ENCODE results near the gene ABCC2.

The ABCC2 gene

DNA sequence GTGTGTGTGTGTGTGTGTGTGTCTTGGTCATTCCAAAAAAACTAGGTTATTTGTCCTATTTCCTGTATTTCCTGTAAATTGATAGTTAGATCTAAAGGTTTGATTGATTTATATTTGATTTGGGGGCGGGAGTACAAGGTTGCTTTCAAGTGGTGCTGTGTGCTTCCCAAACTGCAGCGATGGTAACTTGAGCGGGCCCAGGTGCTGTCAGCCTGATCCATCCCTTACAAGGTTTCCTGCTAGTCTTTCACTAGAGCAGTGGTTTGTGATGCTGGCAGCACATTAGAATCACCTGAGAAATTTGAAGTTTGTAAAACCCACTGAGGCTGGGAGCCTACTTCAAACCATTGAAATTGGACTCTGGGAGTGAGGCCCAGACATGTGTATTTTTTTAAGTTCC, 23.7 kb downstream of the ABCC2 start:
- no peak overlapping the region for H3K4me3 ChIP-seq (ENCODE audit: low read length)
- no peak for DNase-seq (ENCODE audit: low read depth)
- TF ChIP-seq, protein P1, sequence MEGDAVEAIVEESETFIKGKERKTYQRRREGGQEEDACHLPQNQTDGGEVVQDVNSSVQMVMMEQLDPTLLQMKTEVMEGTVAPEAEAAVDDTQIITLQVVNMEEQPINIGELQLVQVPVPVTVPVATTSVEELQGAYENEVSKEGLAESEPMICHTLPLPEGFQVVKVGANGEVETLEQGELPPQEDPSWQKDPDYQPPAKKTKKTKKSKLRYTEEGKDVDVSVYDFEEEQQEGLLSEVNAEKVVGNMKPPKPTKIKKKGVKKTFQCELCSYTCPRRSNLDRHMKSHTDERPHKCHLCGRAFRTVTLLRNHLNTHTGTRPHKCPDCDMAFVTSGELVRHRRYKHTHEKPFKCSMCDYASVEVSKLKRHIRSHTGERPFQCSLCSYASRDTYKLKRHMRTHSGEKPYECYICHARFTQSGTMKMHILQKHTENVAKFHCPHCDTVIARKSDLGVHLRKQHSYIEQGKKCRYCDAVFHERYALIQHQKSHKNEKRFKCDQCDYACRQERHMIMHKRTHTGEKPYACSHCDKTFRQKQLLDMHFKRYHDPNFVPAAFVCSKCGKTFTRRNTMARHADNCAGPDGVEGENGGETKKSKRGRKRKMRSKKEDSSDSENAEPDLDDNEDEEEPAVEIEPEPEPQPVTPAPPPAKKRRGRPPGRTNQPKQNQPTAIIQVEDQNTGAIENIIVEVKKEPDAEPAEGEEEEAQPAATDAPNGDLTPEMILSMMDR (conservative IDR thresholded peaks at IDR 0.05; ENCODE audit: low read length), result no peak

DNA sequence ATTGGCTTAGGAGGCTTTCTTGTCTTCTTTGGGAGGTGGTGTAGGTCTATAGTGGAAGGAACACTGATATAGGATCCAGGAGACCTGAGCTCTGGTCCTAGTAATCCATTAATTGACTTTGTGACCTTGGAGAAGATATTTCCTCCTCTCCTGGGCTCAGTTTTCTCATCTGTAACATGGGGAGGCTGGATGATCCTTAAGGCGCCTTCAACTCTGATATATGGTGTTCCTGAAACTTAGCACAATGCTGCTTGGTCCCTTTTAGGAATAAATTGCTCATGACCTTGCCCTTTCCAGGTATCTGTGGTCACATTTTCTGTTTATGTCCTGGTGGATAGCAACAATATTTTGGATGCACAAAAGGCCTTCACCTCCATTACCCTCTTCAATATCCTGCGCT, 25.3 kb downstream of the ABCC2 start:
- H3K4me3 ChIP-seq (ENCODE audit: low read length), result no peak overlapping the region
- DNase-seq (ENCODE audit: low read depth), result no peak
- TF ChIP-seq, protein P1 (conservative IDR thresholded peaks at IDR 0.05; ENCODE audit: low read length), result no peak

DNA sequence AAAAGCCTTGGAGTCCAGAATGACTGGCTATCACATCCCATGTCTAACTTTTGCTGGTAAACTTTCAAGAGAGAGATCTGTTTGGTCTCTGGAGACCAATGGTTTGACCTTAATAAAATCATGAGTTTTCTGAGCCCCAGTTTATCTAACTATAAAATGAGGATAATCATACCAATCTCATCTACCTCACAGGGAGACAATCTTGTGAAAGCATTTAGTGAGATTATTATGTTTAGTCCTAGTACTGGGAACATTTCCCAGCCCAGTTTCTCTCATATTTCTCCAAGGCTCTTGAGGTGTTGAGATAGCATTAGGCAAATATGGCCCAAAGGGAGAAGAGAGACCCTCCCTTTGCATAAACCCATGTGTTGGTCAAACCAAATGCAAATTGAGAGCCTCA, 25.8 kb downstream of the ABCC2 start:
- no peak for DNase-seq (ENCODE audit: low read depth)
- TF ChIP-seq, protein P1 (conservative IDR thresholded peaks at IDR 0.05; ENCODE audit: low read length), result no peak
- no peak overlapping the region for H3K4me3 ChIP-seq (ENCODE audit: low read length)

DNA sequence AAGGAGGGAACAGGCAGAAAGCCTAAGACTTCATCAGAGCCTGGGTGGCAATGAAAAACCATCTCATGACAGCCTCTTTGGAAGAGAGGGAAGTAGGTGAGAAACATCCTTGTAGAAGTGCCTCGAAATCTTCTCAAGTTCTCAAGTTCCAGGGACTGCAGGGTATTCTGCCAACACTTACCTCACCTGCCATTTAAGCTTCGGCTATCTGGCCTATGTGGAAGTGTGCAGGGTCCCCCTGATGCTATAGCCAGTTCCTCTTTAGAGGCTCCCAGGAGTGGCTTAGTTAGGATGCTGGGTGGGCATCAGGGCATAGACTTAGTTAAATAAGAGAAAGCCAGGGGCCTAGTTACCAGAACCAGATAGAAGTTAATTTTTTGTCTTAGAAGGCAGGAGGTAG, 27.0 kb downstream of the ABCC2 start:
- no peak for DNase-seq (ENCODE audit: low read depth)
- TF ChIP-seq, protein P1 (conservative IDR thresholded peaks at IDR 0.05; ENCODE audit: low read length), result no peak
- H3K4me3 ChIP-seq (ENCODE audit: low read length), result no peak overlapping the region

DNA sequence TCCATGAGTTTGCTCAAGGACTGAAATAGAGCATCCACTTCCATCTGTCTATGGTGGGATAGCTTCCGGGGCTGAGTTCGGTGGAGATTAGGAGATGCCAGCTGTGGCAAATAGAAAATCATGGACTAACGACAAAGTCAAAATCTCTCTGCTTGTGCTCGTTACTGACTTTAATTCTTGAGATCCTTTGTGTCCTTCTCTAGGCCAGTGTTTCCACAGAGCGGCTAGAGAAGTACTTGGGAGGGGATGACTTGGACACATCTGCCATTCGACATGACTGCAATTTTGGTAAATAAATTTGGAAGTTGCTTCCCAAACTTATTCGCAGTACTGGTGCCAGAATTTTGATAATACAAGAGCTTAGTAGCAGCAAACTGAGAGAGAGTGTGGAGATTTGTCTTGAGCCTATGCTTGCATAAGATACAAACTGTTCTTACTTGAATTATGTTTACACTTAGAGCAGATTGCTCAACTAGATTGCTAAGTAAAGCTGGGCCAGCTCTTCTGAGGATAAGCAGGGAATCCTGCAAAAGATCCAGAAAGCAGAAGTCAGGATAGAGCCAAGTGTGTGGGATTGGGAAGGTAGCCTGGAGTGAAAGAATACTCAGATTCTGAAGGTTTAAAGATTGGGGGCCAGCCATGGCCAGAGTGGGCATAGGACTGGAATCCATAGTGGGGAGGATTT, 27.6 kb downstream of the ABCC2 start:
- TF ChIP-seq, protein P1 (conservative IDR thresholded peaks at IDR 0.05; ENCODE audit: low read length), result no peak
- no peak overlapping the region for H3K4me3 ChIP-seq (ENCODE audit: low read length)
- peak; percentile 58 for DNase-seq (ENCODE audit: low read depth)

DNA sequence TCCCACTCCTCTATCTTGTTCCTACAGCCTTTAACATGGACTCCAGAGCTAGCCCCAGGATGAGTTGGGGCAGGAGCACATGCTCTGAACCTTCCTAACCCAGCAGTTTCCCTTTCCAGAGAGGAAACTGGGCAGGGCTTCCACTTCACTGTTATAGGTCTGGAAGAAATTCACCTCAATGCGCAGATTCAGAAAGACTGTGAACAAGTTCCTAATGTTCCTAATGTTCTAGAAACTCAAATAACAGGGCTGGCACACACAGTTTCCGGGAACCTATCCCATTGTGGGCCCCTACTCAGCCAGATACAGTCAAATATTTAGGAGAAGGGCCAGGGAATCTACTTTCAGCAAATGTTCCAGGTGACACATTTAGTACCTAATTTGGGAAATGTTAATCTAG, 29.7 kb downstream of the ABCC2 start:
- no peak for DNase-seq (ENCODE audit: low read depth)
- TF ChIP-seq, protein P1 (conservative IDR thresholded peaks at IDR 0.05; ENCODE audit: low read length), result no peak
- H3K4me3 ChIP-seq (ENCODE audit: low read length), result no peak overlapping the region

DNA sequence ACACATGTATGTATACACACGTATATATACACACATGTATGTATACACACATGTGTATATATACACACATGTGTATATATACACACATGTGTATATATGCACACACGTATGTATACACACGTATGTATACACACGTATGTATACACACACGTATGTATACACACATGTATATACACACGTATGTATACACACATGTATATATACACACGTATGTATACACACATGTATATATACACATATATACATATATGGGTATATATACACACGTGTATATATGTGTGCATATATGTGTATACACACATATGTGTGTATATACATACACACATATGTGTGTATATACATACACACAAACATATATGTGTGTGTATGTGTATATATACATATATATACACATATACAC, 31.7 kb downstream of the ABCC2 start:
- DNase-seq (ENCODE audit: low read depth), result no peak
- TF ChIP-seq, protein P1 (conservative IDR thresholded peaks at IDR 0.05; ENCODE audit: low read length), result no peak
- no peak overlapping the region for H3K4me3 ChIP-seq (ENCODE audit: low read length)

Measured in AG10803 (cell line).